Testis (tissue), 3 donors: ENCODE results near the gene MLPH. TPM values are rescaled to one million over a fixed set of nuclear protein-coding genes. Genes with fewer than 3 reads are reported as not detected.

Experiments used
- DNase-seq: peaks from one replicate; pipeline ENCODE4 v3.0.0-alpha.2; 2019
- H3K27ac ChIP-seq, 2 donors: fragments of 200-600 bp; sonication (generic); one replicate each; pipeline ENCODE4 v1.5.1; 2019
- H3K27me3 ChIP-seq: fragments of 200-600 bp; sonication (generic); one replicate; pipeline ENCODE4 v1.5.1; 2019
- H3K36me3 ChIP-seq: fragments of 200-600 bp; sonication (generic); one replicate; pipeline ENCODE4 v1.5.1; 2017; ENCODE audit warnings: low read depth; ENCODE audit errors: missing control alignments
- H3K4me1 ChIP-seq: fragments of 200-600 bp; sonication (generic); one replicate; pipeline ENCODE4 v1.5.1; 2019
- H3K4me3 ChIP-seq, 2 donors: fragments of 200-600 bp; sonication (generic); one replicate each; pipeline ENCODE4 v1.5.1; 2017 to 2019
- H3K9me3 ChIP-seq: fragments of 200-600 bp; sonication (generic); one replicate; pipeline ENCODE4 v1.5.1; 2017
- CTCF ChIP-seq, 3 experiments: fragments of 450-650 bp in 2 of 3; fragments of 200-600 bp in 1 of 3; sonication (generic) in 1 of 3; IDR thresholded peaks; one replicate each; pipeline ENCODE4 v1.5.1; 2016 to 2019; ENCODE audit warnings: antibody characterized with exemption in 3 of 3, mild to moderate bottlenecking in 2 of 3, moderate library complexity in 1 of 3
- POLR2A ChIP-seq: fragments of 450-650 bp; IDR thresholded peaks from one replicate; pipeline ENCODE4 v1.6.1; 2017; ENCODE audit warnings: antibody characterized with exemption, mild to moderate bottlenecking, moderate library complexity
- WGBS, 2 donors: methylation state at CpG; one replicate each; pipeline ENCODE4 v1.1.5; 2018; 5-methylcytosine and 5-hydroxymethylcytosine counted together
- intact Hi-C: fragments of 100-400 bp; cut with DNase I; formaldehyde crosslinking; loops from one replicate; pipeline ENCODE4 v1.15.1; 2023; ENCODE audit warnings: low total_unique reads
- polyA plus RNA-seq: library from polyadenylated mRNA; stranded (reverse); fragments of 350-450 nt; fragmentation: Illumina TruSeq; extraction: RNeasy Lipid Tissue Mini Kit (QIAGEN cat#74804); gene quantifications from one replicate; pipeline ENCODE4 v1.2.3, GENCODE V29; 2014; ENCODE audit warnings: low read depth, low replicate concordance; ENCODE audit not compliant: insufficient read depth
- total RNA-seq, 2 donors: library from RNA; depleted of rRNA; stranded (reverse); fragments of >200 nt; gene quantifications; one replicate each; pipeline ENCODE4 v1.2.3, GENCODE V29; 2016

The MLPH gene
- total and polyA plus RNA-seq, 3 donors from 2014 or later = 5.5 to 7.4 (median 6.5) TPM

DNA sequence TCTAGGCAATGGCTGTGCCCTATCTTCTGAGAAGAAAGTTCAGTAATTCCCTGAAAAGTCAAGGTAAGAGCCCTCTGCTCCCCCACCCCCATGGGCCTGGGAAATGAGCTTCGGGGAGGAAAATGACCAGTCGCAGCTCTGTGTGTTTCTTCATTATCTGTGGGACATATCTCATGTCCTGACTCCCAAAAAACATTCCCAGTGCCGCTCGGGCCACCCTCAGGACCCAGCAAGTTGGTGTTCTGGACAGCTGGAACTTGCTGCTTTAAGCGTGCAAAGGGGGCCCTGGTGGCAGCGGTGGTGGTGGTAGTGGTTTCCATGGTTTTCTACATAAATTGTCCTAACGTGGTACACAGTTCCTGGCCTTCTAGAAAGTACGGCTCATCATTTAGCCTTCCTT lies 62.2 kb downstream of the MLPH start:
- WGBS, 2 donors = 90 to 92% methylated on average over 7 to 8 of the region's 8 CpGs
- no peak overlapping the region for H3K27ac ChIP-seq
- no peaks in the 10 kb centered on the region for H3K27me3 ChIP-seq
- DNase-seq = no peak
- H3K9me3 ChIP-seq = no peaks in the 10 kb centered on the region
- TF ChIP-seq POLR2A (no peak), CTCF (IDR thresholded peaks at IDR 0.05) (no peak)
- no peaks in the 10 kb centered on the region for H3K36me3 ChIP-seq
- H3K4me3 ChIP-seq = no peak overlapping the region
- no peaks in the 10 kb centered on the region for H3K4me1 ChIP-seq
- intact Hi-C loops = no loop called here

- H3K27ac ChIP-seq = no peak overlapping the region
- H3K9me3 ChIP-seq = no peaks in the 10 kb centered on the region
- WGBS, 2 donors = 84% methylated on average over 17 of the region's 17 CpGs
- DNase-seq = no peak
- H3K36me3 ChIP-seq = no peaks in the 10 kb centered on the region
- H3K4me3 ChIP-seq = no peak overlapping the region
- H3K27me3 ChIP-seq = no peaks in the 10 kb centered on the region
- H3K4me1 ChIP-seq = no peaks in the 10 kb centered on the region
- TF ChIP-seq CTCF (IDR thresholded peaks at IDR 0.05) = no peak
- TF ChIP-seq POLR2A = no peak
- intact Hi-C loops = no loop called here
Measured at GRCh38 chr2:237549643-237550415, 62.8 kb downstream of the MLPH start.

DNA sequence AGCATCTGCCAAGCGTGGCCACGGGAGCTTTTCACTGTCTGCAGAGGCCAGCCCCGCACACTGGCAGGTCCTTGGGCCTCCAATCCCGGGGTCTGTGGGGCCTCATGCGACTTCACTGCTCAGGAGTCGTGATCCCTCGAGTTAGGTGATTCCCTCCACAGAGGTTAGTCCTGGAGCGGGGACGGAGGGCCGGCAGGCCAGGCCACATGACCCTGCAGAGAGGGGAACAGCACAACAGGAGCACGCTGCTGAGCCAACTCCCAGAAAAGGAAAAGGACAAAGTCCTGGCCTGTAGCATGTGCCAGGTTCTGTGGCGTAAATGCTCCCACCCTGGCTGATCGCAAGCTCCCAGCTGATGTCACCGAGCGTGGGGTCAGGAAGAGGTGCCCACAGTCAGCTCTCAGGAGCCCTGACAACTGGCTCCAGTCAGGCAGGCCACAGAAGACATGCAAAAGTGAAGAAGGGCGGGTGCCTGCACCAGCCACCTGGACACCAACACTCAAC lies 64.1 kb downstream of the MLPH start:
- Histone ChIP-seq H3K9me3 (peaks cover under 1% of the 10 kb centered on the region), H3K4me3 (no peak overlapping the region), H3K27ac (no peak overlapping the region), H3K27me3 (no peaks in the 10 kb centered on the region), H3K4me1 (no peaks in the 10 kb centered on the region), H3K36me3 (no peaks in the 10 kb centered on the region)
- TF ChIP-seq POLR2A (no peak), CTCF (IDR thresholded peaks at IDR 0.05) (no peak)
- peak; percentile 31 for DNase-seq
- intact Hi-C loops = no loop called here
- WGBS, 2 donors = 77 to 88% methylated on average over 8 to 16 of the region's 16 CpGs

GRCh38 chr2:237552908-237553307 lies 65.9 kb downstream of the MLPH start:
- Histone ChIP-seq H3K9me3 (peaks cover 2% of the 10 kb centered on the region), H3K27ac (no peak overlapping the region), H3K27me3 (no peaks in the 10 kb centered on the region), H3K4me3 (no peak overlapping the region), H3K36me3 (no peaks in the 10 kb centered on the region), H3K4me1 (peaks cover 4% of the 10 kb centered on the region)
- no peak for DNase-seq
- TF ChIP-seq POLR2A (no peak), CTCF (IDR thresholded peaks at IDR 0.05) (no peak)
- intact Hi-C loops = no loop called here
- 92 to 94% methylated on average over 6 of the region's 6 CpGs for WGBS, 2 donors

GRCh38 chr2:237553948-237554347 lies 66.9 kb downstream of the MLPH start:
- whole genome bisulfite sequencing, 2 donors = 88 to 92% methylated on average over 7 of the region's 7 CpGs
- intact Hi-C loops = no loop called here
- Histone ChIP-seq H3K9me3 (peaks cover 2% of the 10 kb centered on the region), H3K4me1 (peaks cover 7% of the 10 kb centered on the region), H3K4me3 (no peak overlapping the region), H3K27me3 (no peaks in the 10 kb centered on the region), H3K27ac (no peak overlapping the region), H3K36me3 (no peaks in the 10 kb centered on the region)
- TF ChIP-seq POLR2A = no peak
- TF ChIP-seq CTCF (IDR thresholded peaks at IDR 0.05) = no peak
- DNase-seq = no peak
